GM19351 (cell line): Measurements from ENCODE around the gene FAM107B.
"Not testable (repeated sequence)": the region's sequence is repeated elsewhere in the genome, so short reads cannot be mapped to it uniquely, and the experiment has no call there.

Source experiments
- ATAC-seq: cut with Tn5 transposase; IDR thresholded peaks from one replicate; pipeline ENCODE4 v1.9.1; 2021; ENCODE audit warnings: mild to moderate bottlenecking, moderate library complexity; ENCODE audit not compliant: unreplicated experiment

Gene FAM107B

GRCh38 chr10:14696821-14697220 lies 77.9 kb downstream of the FAM107B start:
- no peak for ATAC-seq

GRCh38 chr10:14695847-14696480 lies 78.7 kb downstream of the FAM107B start:
- no peak for ATAC-seq

- ATAC-seq = no peak
These were observed 80.8 kb downstream of the FAM107B start for GRCh38 chr10:14693891-14694290.

GRCh38 chr10:14692344-14693076 lies 82.2 kb downstream of the FAM107B start:
- no peak for ATAC-seq

- ATAC-seq = no peak
These were observed 83.3 kb downstream of the FAM107B start for GRCh38 chr10:14691359-14691758.

GRCh38 chr10:14688606-14689005 lies 86.1 kb downstream of the FAM107B start:
- no peak for ATAC-seq

- not testable (repeated sequence) for ATAC-seq
These were observed 86.5 kb downstream of the FAM107B start for GRCh38 chr10:14688189-14688588.

GRCh38 chr10:14687340-14687739 lies 87.4 kb downstream of the FAM107B start:
- ATAC-seq = no peak

GRCh38 chr10:14686356-14686755 lies 88.3 kb downstream of the FAM107B start:
- peak; percentile 65 for ATAC-seq

GRCh38 chr10:14684354-14684753 lies 90.3 kb downstream of the FAM107B start:
- ATAC-seq = no peak

GRCh38 chr10:14683256-14683655 lies 91.4 kb downstream of the FAM107B start:
- ATAC-seq = no peak

- no peak for ATAC-seq
These were observed 92.9 kb downstream of the FAM107B start for GRCh38 chr10:14681802-14682201.

GRCh38 chr10:14681305-14681704 lies 93.4 kb downstream of the FAM107B start:
- ATAC-seq = no peak

- no peak for ATAC-seq
These were observed 96.1 kb downstream of the FAM107B start for GRCh38 chr10:14678637-14679036.

GRCh38 chr10:14676732-14677131 lies 98.0 kb downstream of the FAM107B start:
- no peak for ATAC-seq

- no peak for ATAC-seq
These were observed 100.2 kb downstream of the FAM107B start for GRCh38 chr10:14674376-14675050.

- ATAC-seq = no peak
These were observed 101.4 kb downstream of the FAM107B start for GRCh38 chr10:14673189-14673861.

GRCh38 chr10:14671386-14671831 lies 103.3 kb downstream of the FAM107B start:
- ATAC-seq = no peak

- ATAC-seq = no peak
These were observed 104.0 kb downstream of the FAM107B start for GRCh38 chr10:14670551-14671240.

- ATAC-seq = no peak
These were observed 105.1 kb downstream of the FAM107B start for GRCh38 chr10:14669576-14669975.

- ATAC-seq = no peak
These were observed 106.9 kb downstream of the FAM107B start for GRCh38 chr10:14667781-14668180.
